Renal pelvis (tissue), 12 donors: ENCODE results near the gene CECR2. TPM values are rescaled to one million over a fixed set of nuclear protein-coding genes. Genes with fewer than 3 reads are reported as not detected.

Experiments
- DNase-seq: peaks from one replicate; pipeline ENCODE4 v3.0.0-alpha.2; 2013
- long read RNA-seq, 16 experiments: transcript quantifications; one replicate each; lab custom pipeline, GENCODE V29; 2026
- polyA plus RNA-seq, 3 donors: library from polyadenylated mRNA; unstranded; fragments of 120-200 nt; gene quantifications; one replicate each; pipeline ENCODE4 v1.2.1, GENCODE V29; 2013; ENCODE audit not compliant: insufficient read length in 3 of 3

CECR2 gene
- polyA plus RNA-seq = 10 to 100 TPM; 12.3 to 23.0 (median 21.7) TPM
- long read RNA-seq, donor 1 = 0 reads
- long read RNA-seq, donor 2 = 0 reads
- long read RNA-seq, donor 3 = 0 reads
- long read RNA-seq, donor 4 = 0 reads
- long read RNA-seq, donor 5 = 0 reads
- long read RNA-seq, donor 6 = 0 reads
- long read RNA-seq, donor 7 = 0 reads
- long read RNA-seq, donor 8 = 0 reads
- long read RNA-seq, donor 9, partial matches to known transcripts = 5 of 5 reads
- long read RNA-seq, donor 9, other reads (novel, unspliced or antisense) = 0 of 5 reads
- long read RNA-seq, donor 10, partial matches to known transcripts = 5 of 5 reads
- long read RNA-seq, donor 10, other reads (novel, unspliced or antisense) = 0 of 5 reads
- long read RNA-seq, donor 11 = 0 reads
- long read RNA-seq, donor 12, partial matches to known transcripts = 19 of 19 reads
- long read RNA-seq, donor 12, other reads (novel, unspliced or antisense) = 0 of 19 reads
- long read RNA-seq, donor 13, partial matches to known transcripts = 27 of 27 reads
- long read RNA-seq, donor 13, other reads (novel, unspliced or antisense) = 0 of 27 reads
- long read RNA-seq, donor 14, partial matches to known transcripts = 17 of 17 reads
- long read RNA-seq, donor 14, other reads (novel, unspliced or antisense) = 0 of 17 reads
- long read RNA-seq, donor 15 = 0 reads
- long read RNA-seq, donor 16 = 0 reads

- no peak for DNase-seq
Observed at GRCh38 chr22:17369439-17370025, at the start of gene CECR2. TSS of gene CECR2 (plus strand) at chr22:17369460. CDS start at chr22:17369784, 324 bp downstream.

- no peak for DNase-seq
Observed at GRCh38 chr22:17319546-17319945, 49.7 kb upstream of the CECR2 start.

GRCh38 chr22:17322511-17322910 lies 46.7 kb upstream of the CECR2 start:
- no peak for DNase-seq

- DNase-seq = no peak
Observed at GRCh38 chr22:17331690-17332089, 37.6 kb upstream of the CECR2 start.

- no peak for DNase-seq
Observed at GRCh38 chr22:17332109-17332800, 37.0 kb upstream of the CECR2 start.

- DNase-seq = no peak
Observed at GRCh38 chr22:17334059-17334458, 35.2 kb upstream of the CECR2 start.

- DNase-seq = no peak
Observed at GRCh38 chr22:17334983-17335382, 34.3 kb upstream of the CECR2 start.

GRCh38 chr22:17336061-17336460 lies 33.2 kb upstream of the CECR2 start:
- DNase-seq = no peak

- no peak for DNase-seq
Observed at GRCh38 chr22:17337639-17338038, 31.6 kb upstream of the CECR2 start.

- no peak for DNase-seq
Observed at GRCh38 chr22:17339095-17339693, 30.1 kb upstream of the CECR2 start.

- no peak for DNase-seq
Observed at GRCh38 chr22:17342361-17342760, 26.9 kb upstream of the CECR2 start.

GRCh38 chr22:17343766-17344165 lies 25.5 kb upstream of the CECR2 start:
- DNase-seq = no peak

GRCh38 chr22:17346578-17346977 lies 22.7 kb upstream of the CECR2 start:
- no peak for DNase-seq

GRCh38 chr22:17347724-17348123 lies 21.5 kb upstream of the CECR2 start:
- no peak for DNase-seq

GRCh38 chr22:17348464-17349103 lies 20.7 kb upstream of the CECR2 start:
- no peak for DNase-seq

GRCh38 chr22:17349172-17349571 lies 20.1 kb upstream of the CECR2 start:
- DNase-seq = no peak

- DNase-seq = no peak
Observed at GRCh38 chr22:17350292-17350691, 19.0 kb upstream of the CECR2 start.

GRCh38 chr22:17352798-17353197 lies 16.5 kb upstream of the CECR2 start:
- no peak for DNase-seq

GRCh38 chr22:17357688-17358087 lies 11.6 kb upstream of the CECR2 start:
- no peak for DNase-seq

GRCh38 chr22:17358415-17358814 lies 10.8 kb upstream of the CECR2 start:
- no peak for DNase-seq

- no peak for DNase-seq
Observed at GRCh38 chr22:17359501-17359900, 9.8 kb upstream of the CECR2 start.
